Endothelial cell (in vitro differentiated cells): ENCODE results near the gene NRXN3. TPM values are rescaled to one million over a fixed set of nuclear protein-coding genes. Genes with fewer than 3 reads are reported as not detected.

Source experiments
- DNase-seq: peaks from one replicate; pipeline ENCODE4 v3.0.0; 2021; ENCODE audit warnings: low spot score
- H3K27ac Mint-ChIP-seq: one replicate; pipeline ENCODE4 v1.8.0; 2021; ENCODE audit warnings: mixed read lengths, inconsistent platforms; ENCODE audit not compliant: unreplicated experiment
- H3K27me3 Mint-ChIP-seq: one replicate; pipeline ENCODE4 v1.8.0; 2021; ENCODE audit warnings: mild to moderate bottlenecking, moderate library complexity, mixed read lengths, inconsistent platforms; ENCODE audit not compliant: unreplicated experiment
- H3K36me3 Mint-ChIP-seq: one replicate; pipeline ENCODE4 v1.8.0; 2021; ENCODE audit warnings: mild to moderate bottlenecking, low read depth, mixed read lengths, inconsistent platforms; ENCODE audit not compliant: unreplicated experiment
- H3K4me1 Mint-ChIP-seq: one replicate; pipeline ENCODE4 v1.8.0; 2021; ENCODE audit warnings: mild to moderate bottlenecking, mixed read lengths, inconsistent platforms; ENCODE audit not compliant: unreplicated experiment
- H3K4me3 Mint-ChIP-seq: one replicate; pipeline ENCODE4 v1.8.0; 2021; ENCODE audit warnings: mild to moderate bottlenecking, mixed read lengths, inconsistent platforms; ENCODE audit not compliant: unreplicated experiment
- H3K9me3 Mint-ChIP-seq: one replicate; pipeline ENCODE4 v1.8.0; 2021; ENCODE audit warnings: mixed read lengths, inconsistent platforms; ENCODE audit not compliant: unreplicated experiment
- CTCF ChIP-seq: fragments of 200-600 bp; sonication (generic); IDR thresholded peaks from one replicate; pipeline ENCODE4 v1.5.0; 2021; ENCODE audit warnings: antibody characterized with exemption; ENCODE audit not compliant: unreplicated experiment
- total RNA-seq: library from RNA; stranded (reverse); fragmentation: NEBNext Ultra II Directional; extraction: Animal tissue kit (Norgen Biotek cat#: 25700); gene quantifications from one replicate; pipeline ENCODE4 v1.2.1, GENCODE V29; 2021; ENCODE audit not compliant: unreplicated experiment

NRXN3 gene
- total RNA-seq, 1 donor from 2014 or later = 2.3 TPM

GRCh38 chr14:79702197-79702596 is 1532.0 kb downstream of the NRXN3 start:
- TF ChIP-seq CTCF = no peak
- Mint-ChIP-seq H3K4me1 (no peaks in the 10 kb centered on the region), H3K9me3 (no peaks in the 10 kb centered on the region), H3K27ac (no peak overlapping the region), H3K4me3 (no peak overlapping the region), H3K36me3 (no peaks in the 10 kb centered on the region), H3K27me3 (no peaks in the 10 kb centered on the region)
- no peak for DNase-seq

GRCh38 chr14:79703209-79703608 is 1533.0 kb downstream of the NRXN3 start:
- Mint-ChIP-seq H3K4me3 (no peak overlapping the region), H3K9me3 (no peaks in the 10 kb centered on the region), H3K4me1 (no peaks in the 10 kb centered on the region), H3K27me3 (no peaks in the 10 kb centered on the region), H3K36me3 (no peaks in the 10 kb centered on the region), H3K27ac (no peak overlapping the region)
- no peak for TF ChIP-seq CTCF
- DNase-seq = no peak

GRCh38 chr14:79704041-79704807 is 1534.1 kb downstream of the NRXN3 start:
- no peak for TF ChIP-seq CTCF
- DNase-seq = no peak
- Mint-ChIP-seq H3K36me3 (no peaks in the 10 kb centered on the region), H3K9me3 (no peaks in the 10 kb centered on the region), H3K4me1 (no peaks in the 10 kb centered on the region), H3K4me3 (no peak overlapping the region), H3K27ac (no peak overlapping the region), H3K27me3 (no peaks in the 10 kb centered on the region)

- H3K36me3 Mint-ChIP-seq = no peaks in the 10 kb centered on the region
- no peak overlapping the region for H3K27ac Mint-ChIP-seq
- no peaks in the 10 kb centered on the region for H3K9me3 Mint-ChIP-seq
- H3K27me3 Mint-ChIP-seq = no peaks in the 10 kb centered on the region
- TF ChIP-seq CTCF = no peak
- H3K4me1 Mint-ChIP-seq = no peaks in the 10 kb centered on the region
- no peak for DNase-seq
- H3K4me3 Mint-ChIP-seq = no peak overlapping the region
Measured at GRCh38 chr14:79705126-79705894, 1535.1 kb downstream of the NRXN3 start.

- no peak overlapping the region for H3K27ac Mint-ChIP-seq
- no peaks in the 10 kb centered on the region for H3K27me3 Mint-ChIP-seq
- no peak for DNase-seq
- H3K36me3 Mint-ChIP-seq = no peaks in the 10 kb centered on the region
- no peaks in the 10 kb centered on the region for H3K9me3 Mint-ChIP-seq
- no peak overlapping the region for H3K4me3 Mint-ChIP-seq
- no peak for TF ChIP-seq CTCF
- no peaks in the 10 kb centered on the region for H3K4me1 Mint-ChIP-seq
Measured at GRCh38 chr14:79706382-79706781, 1536.2 kb downstream of the NRXN3 start.
